CD14-positive monocyte (primary cell): ENCODE results near the gene MICAL2. TPM values are rescaled to one million over a fixed set of nuclear protein-coding genes. Genes with fewer than 3 reads are reported as not detected.
A peak's percentile ranks its signal among the peaks of the same experiment; 100 is the strongest.

Experiments
- DNase-seq, 3 donors: peaks; one replicate each; pipeline ENCODE4 v3.0.0-alpha.2; 2011 to 2022
- H2AFZ ChIP-seq: 2 replicates; pipeline ENCODE4 v1.6.0; 2012; ENCODE audit warnings: mild to moderate bottlenecking, low read depth, low read length, inconsistent platforms; ENCODE audit not compliant: insufficient read depth, poor library complexity, severe bottlenecking
- H3K27ac ChIP-seq, 2 donors: 1 replicate in 1 of 2; 2 replicates in 1 of 2; pipeline ENCODE4 v1.5.1; 2012 to 2013; ENCODE audit warnings: low read length in 2 of 2, control low read depth in 1 of 2, inconsistent platforms in 1 of 2, low read depth in 1 of 2, mild to moderate bottlenecking in 1 of 2
- H3K27me3 ChIP-seq, 2 donors: one replicate each; pipeline versions ENCODE4 v1.6.0 to v1.6.1; 2011 to 2013; ENCODE audit warnings: low read length in 2 of 2; ENCODE audit not compliant: control insufficient read depth in 2 of 2, insufficient read depth in 2 of 2
- H3K36me3 ChIP-seq, 2 donors: replicated peaks in 1 of 2; 1 replicate in 1 of 2; 2 replicates in 1 of 2; pipeline versions ENCODE4 v1.5.1 to v1.6.1; 2012 to 2013; ENCODE audit warnings: low read length in 2 of 2, control low read depth in 1 of 2, inconsistent platforms in 1 of 2, mild to moderate bottlenecking in 1 of 2; ENCODE audit not compliant: insufficient read depth in 2 of 2, control insufficient read depth in 1 of 2
- H3K4me1 ChIP-seq, 2 donors: 1 replicate in 1 of 2; 2 replicates in 1 of 2; pipeline versions ENCODE4 v1.5.1 to v1.6.1; 2012 to 2013; ENCODE audit warnings: low read length in 2 of 2, control low read depth in 1 of 2, inconsistent platforms in 1 of 2, mild to moderate bottlenecking in 1 of 2, moderate library complexity in 1 of 2; ENCODE audit not compliant: insufficient read depth in 2 of 2, control insufficient read depth in 1 of 2
- H3K4me2 ChIP-seq: replicated peaks from 2 replicates; pipeline ENCODE3; 2012; ENCODE audit warnings: low read length, moderate library complexity, mild to moderate bottlenecking; ENCODE audit not compliant: poor library complexity, severe bottlenecking; ENCODE audit errors: extremely low read depth
- H3K4me3 ChIP-seq, 3 experiments: fragments of 200-600 bp in 1 of 3; sonication (generic) in 1 of 3; replicated peaks in 1 of 3; 1 replicate in 2 of 3; 2 replicates in 1 of 3; pipeline ENCODE4 v1.5.1; 2011 to 2013; ENCODE audit warnings: low read length in 3 of 3, mild to moderate bottlenecking in 3 of 3, control low read depth in 2 of 3, low read depth in 2 of 3, inconsistent platforms in 1 of 3, moderate library complexity in 1 of 3
- H3K79me2 ChIP-seq: 2 replicates; pipeline ENCODE4 v1.6.0; 2012; ENCODE audit warnings: mild to moderate bottlenecking, control low read depth, inconsistent platforms, low read length, moderate library complexity; ENCODE audit not compliant: insufficient read depth
- H3K9ac ChIP-seq: 2 replicates; pipeline ENCODE4 v1.6.0; 2017; ENCODE audit warnings: low read length, mild to moderate bottlenecking; ENCODE audit not compliant: insufficient read depth, poor library complexity, severe bottlenecking
- H3K9me3 ChIP-seq, 2 donors: replicated peaks in 1 of 2; 1 replicate in 1 of 2; 2 replicates in 1 of 2; pipeline versions ENCODE4 v1.5.1 to v1.6.1; 2012 to 2013; ENCODE audit warnings: low read length in 2 of 2, control low read depth in 1 of 2; ENCODE audit not compliant: control insufficient read depth in 1 of 2, insufficient read depth in 1 of 2
- H4K20me1 ChIP-seq: 2 replicates; pipeline ENCODE4 v1.6.0; 2012; ENCODE audit warnings: mild to moderate bottlenecking, low read length, control low read depth, moderate library complexity; ENCODE audit not compliant: insufficient read depth
- H3K27ac Mint-ChIP-seq, 7 donors: one replicate each; pipeline ENCODE4 v1.8.0; 2020; ENCODE audit warnings: mild to moderate bottlenecking in 7 of 7, mixed read lengths in 7 of 7, moderate library complexity in 6 of 7, inconsistent platforms in 2 of 7
- H3K27me3 Mint-ChIP-seq, 3 donors: one replicate each; pipeline ENCODE4 v1.8.0; 2021 to 2022; ENCODE audit warnings: low read depth in 3 of 3, mild to moderate bottlenecking in 3 of 3, mixed read lengths in 3 of 3, moderate library complexity in 3 of 3, inconsistent platforms in 1 of 3
- H3K36me3 Mint-ChIP-seq, 2 donors: one replicate each; pipeline ENCODE4 v1.8.0; 2020; ENCODE audit warnings: mixed read lengths in 2 of 2, inconsistent platforms in 1 of 2, mild to moderate bottlenecking in 1 of 2
- H3K4me1 Mint-ChIP-seq: one replicate; pipeline ENCODE4 v1.8.0; 2020; ENCODE audit warnings: mild to moderate bottlenecking, mixed read lengths
- H3K4me3 Mint-ChIP-seq, 2 donors: one replicate each; pipeline ENCODE4 v1.8.0; 2020; ENCODE audit warnings: mild to moderate bottlenecking in 2 of 2, mixed read lengths in 2 of 2, moderate library complexity in 1 of 2
- H3K9me3 Mint-ChIP-seq, 7 donors: one replicate each; pipeline ENCODE4 v1.8.0; 2020 to 2022; ENCODE audit warnings: mixed read lengths in 7 of 7, mild to moderate bottlenecking in 6 of 7, moderate library complexity in 6 of 7, inconsistent platforms in 2 of 7
- WGBS: methylation state at CpG from one replicate; pipeline ENCODE4 v1.1.5; 2013; ENCODE audit warnings: missing lambda C conversion rate; ENCODE audit not compliant: insufficient coverage; 5-methylcytosine and 5-hydroxymethylcytosine counted together
- intact Hi-C, 2 donors: fragments of 100-400 bp; cut with micrococcal nuclease; formaldehyde crosslinking; loops; one replicate each; pipeline versions ENCODE4 v1.15.0 to v1.15.1; 2023
- polyA plus RNA-seq, 3 donors: library from polyadenylated mRNA; depleted of rRNA in 1 of 3; unstranded in 2 of 3; stranded (reverse) in 1 of 3; fragments of 300-500 nt in 2 of 3; fragments of >200 nt in 1 of 3; fragmentation: Illumina TruSeq in 2 of 3; gene quantifications; 1 replicate in 2 of 3; 2 replicates in 1 of 3; pipeline ENCODE4 v1.2.3, GENCODE V29; 2012 to 2021
- TF ChIP-seq, protein P1 (sequence below): fragments of 200-600 bp; IDR thresholded peaks from one replicate; pipeline ENCODE4 v1.8.0; 2022; ENCODE audit warnings: antibody characterized with exemption, mild to moderate bottlenecking

Gene MICAL2
- polyA plus RNA-seq, 3 donors = 39.8 to 72.5 (median 44.0) TPM

- Mint-ChIP-seq H3K27me3 (peaks cover 0 to 2% (median 2%) of the 10 kb centered on the region in 3 donors), H3K9me3 (peaks cover 0 to 1% (median 0%) of the 10 kb centered on the region in 7 donors), H3K4me3 (no peak overlapping the region), H3K36me3 (peaks cover 93 to 99% of the 10 kb centered on the region in 2 donors), H3K27ac (peak overlapping the region in 5 of 7 donors; percentile 26 to 85 (median 72)), H3K4me1 (peaks cover 17% of the 10 kb centered on the region)
- Histone ChIP-seq H4K20me1 (peaks cover 34% of the 10 kb centered on the region), H3K4me3 (no peak overlapping the region), H3K9ac (no peak overlapping the region), H3K4me2 (no peak overlapping the region), H2AFZ (no peak overlapping the region), H3K79me2 (no peaks in the 10 kb centered on the region), H3K4me1 (no peaks in the 10 kb centered on the region), H3K27me3 (no peaks in the 10 kb centered on the region), H3K36me3 (peaks cover 73 to 98% of the 10 kb centered on the region in 2 donors), H3K27ac (peak overlapping the region; percentile 4 to 45), H3K9me3 (no peaks in the 10 kb centered on the region)
- WGBS = 93% methylated on average over 1 of the region's 3 CpGs
- intact Hi-C loops = no loop called here
- TF ChIP-seq, protein P1, sequence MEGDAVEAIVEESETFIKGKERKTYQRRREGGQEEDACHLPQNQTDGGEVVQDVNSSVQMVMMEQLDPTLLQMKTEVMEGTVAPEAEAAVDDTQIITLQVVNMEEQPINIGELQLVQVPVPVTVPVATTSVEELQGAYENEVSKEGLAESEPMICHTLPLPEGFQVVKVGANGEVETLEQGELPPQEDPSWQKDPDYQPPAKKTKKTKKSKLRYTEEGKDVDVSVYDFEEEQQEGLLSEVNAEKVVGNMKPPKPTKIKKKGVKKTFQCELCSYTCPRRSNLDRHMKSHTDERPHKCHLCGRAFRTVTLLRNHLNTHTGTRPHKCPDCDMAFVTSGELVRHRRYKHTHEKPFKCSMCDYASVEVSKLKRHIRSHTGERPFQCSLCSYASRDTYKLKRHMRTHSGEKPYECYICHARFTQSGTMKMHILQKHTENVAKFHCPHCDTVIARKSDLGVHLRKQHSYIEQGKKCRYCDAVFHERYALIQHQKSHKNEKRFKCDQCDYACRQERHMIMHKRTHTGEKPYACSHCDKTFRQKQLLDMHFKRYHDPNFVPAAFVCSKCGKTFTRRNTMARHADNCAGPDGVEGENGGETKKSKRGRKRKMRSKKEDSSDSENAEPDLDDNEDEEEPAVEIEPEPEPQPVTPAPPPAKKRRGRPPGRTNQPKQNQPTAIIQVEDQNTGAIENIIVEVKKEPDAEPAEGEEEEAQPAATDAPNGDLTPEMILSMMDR = no peak
- no peak for DNase-seq
Observed at GRCh38 chr11:12235553-12235946, 125.2 kb downstream of the MICAL2 start.

- Mint-ChIP-seq H3K36me3 (peaks cover 93 to 99% of the 10 kb centered on the region in 2 donors), H3K9me3 (peaks cover 0 to 1% (median 0%) of the 10 kb centered on the region in 7 donors), H3K4me3 (no peak overlapping the region), H3K27me3 (peaks cover 0 to 5% (median 2%) of the 10 kb centered on the region in 3 donors), H3K4me1 (peaks cover 17% of the 10 kb centered on the region), H3K27ac (peak overlapping the region; percentile 26 to 85 (median 74))
- Histone ChIP-seq H3K79me2 (no peaks in the 10 kb centered on the region), H3K36me3 (peaks cover 73 to 98% of the 10 kb centered on the region in 2 donors), H3K4me3 (no peak overlapping the region), H3K9me3 (no peaks in the 10 kb centered on the region), H3K9ac (no peak overlapping the region), H3K4me2 (no peak overlapping the region), H2AFZ (no peak overlapping the region), H3K27me3 (no peaks in the 10 kb centered on the region), H4K20me1 (peaks cover 31% of the 10 kb centered on the region), H3K4me1 (no peaks in the 10 kb centered on the region), H3K27ac (peak overlapping the region; percentile 4 to 45)
- WGBS = 18% methylated on average over 5 of the region's 13 CpGs
- TF ChIP-seq, protein P1 = peak; percentile 76
- peak; percentile 29 to 49 (median 43) for DNase-seq
- intact Hi-C loops = loop anchor here (1.0 to 2.0 kb wide), 2 partner anchors 189 kb away; no protein-coding TSS in a partner anchor
Observed at GRCh38 chr11:12235947-12236743, 125.8 kb downstream of the MICAL2 start.
